ENCODE measurements around the gene RNF149.

DNA sequence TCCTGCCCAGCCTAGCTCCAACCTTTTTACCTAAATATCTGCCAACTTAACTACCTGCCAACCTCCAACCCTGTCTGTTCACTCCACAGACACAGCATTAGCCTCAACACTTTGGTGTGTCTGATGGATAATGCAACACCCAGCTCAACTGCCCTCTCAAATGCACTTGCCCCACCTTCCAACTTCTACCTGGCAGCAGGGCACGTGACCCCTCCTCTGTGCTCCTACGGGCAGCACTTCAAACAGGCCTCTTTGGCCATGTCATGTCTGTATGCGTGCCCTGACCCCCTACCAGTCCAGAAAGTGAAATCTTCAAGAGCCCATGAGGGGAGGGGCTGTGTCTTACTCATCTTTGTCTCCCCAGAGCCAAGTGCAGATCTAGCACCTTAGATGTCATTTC lies 25.5 kb downstream of the RNF149 start:
- TF ChIP-seq, protein P1, sequence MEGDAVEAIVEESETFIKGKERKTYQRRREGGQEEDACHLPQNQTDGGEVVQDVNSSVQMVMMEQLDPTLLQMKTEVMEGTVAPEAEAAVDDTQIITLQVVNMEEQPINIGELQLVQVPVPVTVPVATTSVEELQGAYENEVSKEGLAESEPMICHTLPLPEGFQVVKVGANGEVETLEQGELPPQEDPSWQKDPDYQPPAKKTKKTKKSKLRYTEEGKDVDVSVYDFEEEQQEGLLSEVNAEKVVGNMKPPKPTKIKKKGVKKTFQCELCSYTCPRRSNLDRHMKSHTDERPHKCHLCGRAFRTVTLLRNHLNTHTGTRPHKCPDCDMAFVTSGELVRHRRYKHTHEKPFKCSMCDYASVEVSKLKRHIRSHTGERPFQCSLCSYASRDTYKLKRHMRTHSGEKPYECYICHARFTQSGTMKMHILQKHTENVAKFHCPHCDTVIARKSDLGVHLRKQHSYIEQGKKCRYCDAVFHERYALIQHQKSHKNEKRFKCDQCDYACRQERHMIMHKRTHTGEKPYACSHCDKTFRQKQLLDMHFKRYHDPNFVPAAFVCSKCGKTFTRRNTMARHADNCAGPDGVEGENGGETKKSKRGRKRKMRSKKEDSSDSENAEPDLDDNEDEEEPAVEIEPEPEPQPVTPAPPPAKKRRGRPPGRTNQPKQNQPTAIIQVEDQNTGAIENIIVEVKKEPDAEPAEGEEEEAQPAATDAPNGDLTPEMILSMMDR (IDR thresholded peaks at IDR 0.05 in 2 of 3, conservative IDR thresholded peaks at IDR 0.05 in 1 of 3; ENCODE audit: insufficient read depth in 2 of 3, low read depth in 1 of 3, low read length in 3 of 3): no peak
- TF ChIP-seq, protein P2, sequence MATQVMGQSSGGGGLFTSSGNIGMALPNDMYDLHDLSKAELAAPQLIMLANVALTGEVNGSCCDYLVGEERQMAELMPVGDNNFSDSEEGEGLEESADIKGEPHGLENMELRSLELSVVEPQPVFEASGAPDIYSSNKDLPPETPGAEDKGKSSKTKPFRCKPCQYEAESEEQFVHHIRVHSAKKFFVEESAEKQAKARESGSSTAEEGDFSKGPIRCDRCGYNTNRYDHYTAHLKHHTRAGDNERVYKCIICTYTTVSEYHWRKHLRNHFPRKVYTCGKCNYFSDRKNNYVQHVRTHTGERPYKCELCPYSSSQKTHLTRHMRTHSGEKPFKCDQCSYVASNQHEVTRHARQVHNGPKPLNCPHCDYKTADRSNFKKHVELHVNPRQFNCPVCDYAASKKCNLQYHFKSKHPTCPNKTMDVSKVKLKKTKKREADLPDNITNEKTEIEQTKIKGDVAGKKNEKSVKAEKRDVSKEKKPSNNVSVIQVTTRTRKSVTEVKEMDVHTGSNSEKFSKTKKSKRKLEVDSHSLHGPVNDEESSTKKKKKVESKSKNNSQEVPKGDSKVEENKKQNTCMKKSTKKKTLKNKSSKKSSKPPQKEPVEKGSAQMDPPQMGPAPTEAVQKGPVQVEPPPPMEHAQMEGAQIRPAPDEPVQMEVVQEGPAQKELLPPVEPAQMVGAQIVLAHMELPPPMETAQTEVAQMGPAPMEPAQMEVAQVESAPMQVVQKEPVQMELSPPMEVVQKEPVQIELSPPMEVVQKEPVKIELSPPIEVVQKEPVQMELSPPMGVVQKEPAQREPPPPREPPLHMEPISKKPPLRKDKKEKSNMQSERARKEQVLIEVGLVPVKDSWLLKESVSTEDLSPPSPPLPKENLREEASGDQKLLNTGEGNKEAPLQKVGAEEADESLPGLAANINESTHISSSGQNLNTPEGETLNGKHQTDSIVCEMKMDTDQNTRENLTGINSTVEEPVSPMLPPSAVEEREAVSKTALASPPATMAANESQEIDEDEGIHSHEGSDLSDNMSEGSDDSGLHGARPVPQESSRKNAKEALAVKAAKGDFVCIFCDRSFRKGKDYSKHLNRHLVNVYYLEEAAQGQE (IDR thresholded peaks at IDR 0.05; ENCODE audit: borderline replicate concordance): no peak
- TF ChIP-seq, protein P2 (CRISPR knock-in tag; IDR thresholded peaks at IDR 0.05; ENCODE audit: low read depth): no peak
- TF ChIP-seq, protein P3, sequence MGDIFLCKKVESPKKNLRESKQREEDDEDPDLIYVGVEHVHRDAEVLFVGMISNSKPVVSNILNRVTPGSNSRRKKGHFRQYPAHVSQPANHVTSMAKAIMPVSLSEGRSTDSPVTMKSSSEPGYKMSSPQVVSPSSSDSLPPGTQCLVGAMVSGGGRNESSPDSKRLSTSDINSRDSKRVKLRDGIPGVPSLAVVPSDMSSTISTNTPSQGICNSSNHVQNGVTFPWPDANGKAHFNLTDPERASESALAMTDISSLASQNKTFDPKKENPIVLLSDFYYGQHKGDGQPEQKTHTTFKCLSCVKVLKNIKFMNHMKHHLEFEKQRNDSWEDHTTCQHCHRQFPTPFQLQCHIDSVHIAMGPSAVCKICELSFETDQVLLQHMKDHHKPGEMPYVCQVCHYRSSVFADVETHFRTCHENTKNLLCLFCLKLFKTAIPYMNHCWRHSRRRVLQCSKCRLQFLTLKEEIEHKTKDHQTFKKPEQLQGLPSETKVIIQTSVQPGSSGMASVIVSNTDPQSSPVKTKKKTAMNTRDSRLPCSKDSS (IDR thresholded peaks at IDR 0.05; ENCODE audit: low read depth, partially characterized antibody): no peak
- TF ChIP-seq SRSF9 (IDR thresholded peaks at IDR 0.05; ENCODE audit: borderline replicate concordance, low read depth, low read length): no peak
- TF ChIP-seq CBX2 (IDR thresholded peaks at IDR 0.05; ENCODE audit: insufficient read depth, low read length, poor library complexity, severe bottlenecking): no peak
- no peak for TF ChIP-seq MAZ (CRISPR knock-in tag; conservative IDR thresholded peaks at IDR 0.05 in 1 of 2, IDR thresholded peaks at IDR 0.05 in 1 of 2)
- no peak for TF ChIP-seq EGR1 (conservative IDR thresholded peaks at IDR 0.05)
- no peak for TF ChIP-seq SMC3 (conservative IDR thresholded peaks at IDR 0.05; ENCODE audit: insufficient read depth, low read depth, low read length)
- no peak for TF ChIP-seq FOXM1 (IDR thresholded peaks at IDR 0.05; ENCODE audit: low read depth)
- TF ChIP-seq FOXM1 (CRISPR knock-in tag; IDR thresholded peaks at IDR 0.05; ENCODE audit: low read depth): no peak
- no peak for TF ChIP-seq SIN3A (IDR thresholded peaks at IDR 0.05; ENCODE audit: borderline replicate concordance in 2 of 2, control insufficient read depth in 1 of 2, low read depth in 2 of 2, low read length in 2 of 2)
- no peak for TF ChIP-seq MECOM (CRISPR knock-in tag; IDR thresholded peaks at IDR 0.05)
- TF ChIP-seq MYBL2 (IDR thresholded peaks at IDR 0.05; ENCODE audit: low read depth): no peak
- TF ChIP-seq MYBL2 (CRISPR knock-in tag; IDR thresholded peaks at IDR 0.05; ENCODE audit: borderline replicate concordance): no peak
- TF ChIP-seq, protein P4, sequence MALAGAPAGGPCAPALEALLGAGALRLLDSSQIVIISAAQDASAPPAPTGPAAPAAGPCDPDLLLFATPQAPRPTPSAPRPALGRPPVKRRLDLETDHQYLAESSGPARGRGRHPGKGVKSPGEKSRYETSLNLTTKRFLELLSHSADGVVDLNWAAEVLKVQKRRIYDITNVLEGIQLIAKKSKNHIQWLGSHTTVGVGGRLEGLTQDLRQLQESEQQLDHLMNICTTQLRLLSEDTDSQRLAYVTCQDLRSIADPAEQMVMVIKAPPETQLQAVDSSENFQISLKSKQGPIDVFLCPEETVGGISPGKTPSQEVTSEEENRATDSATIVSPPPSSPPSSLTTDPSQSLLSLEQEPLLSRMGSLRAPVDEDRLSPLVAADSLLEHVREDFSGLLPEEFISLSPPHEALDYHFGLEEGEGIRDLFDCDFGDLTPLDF (CRISPR knock-in tag; IDR thresholded peaks at IDR 0.05): no peak
- TF ChIP-seq ZBTB1 (CRISPR knock-in tag; IDR thresholded peaks at IDR 0.05; ENCODE audit: borderline replicate concordance, low read depth): no peak
